ENCODE results near the gene CEACAM6.
"Not testable (repeated sequence)": the region's sequence is repeated elsewhere in the genome, so short reads cannot be mapped to it uniquely, and the experiment has no call there.

Gene CEACAM6

GRCh38 chr19:41774515-41774980 is 19.2 kb downstream of the CEACAM6 start:
- Mint-ChIP-seq H3K4me1 (peaks cover 34% of the 10 kb centered on the region), H3K27me3 (peaks cover 92% of the 10 kb centered on the region), H3K9me3 (no peaks in the 10 kb centered on the region), H3K27ac (no peak overlapping the region), H3K4me3 (no peak overlapping the region)
- ATAC-seq (peak; percentile 91), DNase-seq (peak; percentile 39 to 63)

- Mint-ChIP-seq H3K27ac (no peak overlapping the region), H3K27me3 (peaks cover 96% of the 10 kb centered on the region)
These were observed 21.4 kb downstream of the CEACAM6 start for GRCh38 chr19:41776700-41777099.

GRCh38 chr19:41783612-41784011 is 28.3 kb downstream of the CEACAM6 start:
- no peak for DNase-seq
- H3K27ac Mint-ChIP-seq = no peak overlapping the region
- no peaks in the 10 kb centered on the region for H3K9me3 Mint-ChIP-seq
- H3K27me3 Mint-ChIP-seq = peaks cover 88% of the 10 kb centered on the region
- H3K4me3 Mint-ChIP-seq = no peak overlapping the region
- no peak for ATAC-seq
- H3K4me1 Mint-ChIP-seq = peaks cover 19% of the 10 kb centered on the region

More at GRCh38 chr19:41776700-41777099, 21.4 kb downstream of the CEACAM6 start:
- H3K4me3 Mint-ChIP-seq = no peak overlapping the region
- peaks cover 34% of the 10 kb centered on the region for H3K4me1 Mint-ChIP-seq
- DNase-seq (no peak), ATAC-seq (no peak)
- no peaks in the 10 kb centered on the region for H3K9me3 Mint-ChIP-seq

- Mint-ChIP-seq H3K4me3 (peak overlapping the region in 1 of 2 donors; percentile 0), H3K27me3 (peaks cover 86% of the 10 kb centered on the region), H3K27ac (no peak overlapping the region), H3K9me3 (no peaks in the 10 kb centered on the region), H3K4me1 (peaks cover 19% of the 10 kb centered on the region)
- DNase-seq (no peak), ATAC-seq (no peak)
These were observed 29.0 kb downstream of the CEACAM6 start for GRCh38 chr19:41784312-41784711.

- Mint-ChIP-seq H3K27ac (no peak overlapping the region), H3K4me1 (peaks cover 19% of the 10 kb centered on the region), H3K27me3 (peaks cover 86% of the 10 kb centered on the region), H3K4me3 (peak overlapping the region; percentile 0 to 11), H3K9me3 (no peaks in the 10 kb centered on the region)
- ATAC-seq (no peak), DNase-seq (no peak)
These were observed 29.4 kb downstream of the CEACAM6 start for GRCh38 chr19:41784743-41785142.

GRCh38 chr19:41785653-41786052 is 30.3 kb downstream of the CEACAM6 start:
- Mint-ChIP-seq H3K4me3 (peak overlapping the region in 1 of 2 donors; percentile 9), H3K4me1 (peaks cover 19% of the 10 kb centered on the region), H3K9me3 (no peaks in the 10 kb centered on the region), H3K27ac (no peak overlapping the region), H3K27me3 (peaks cover 82% of the 10 kb centered on the region)
- DNase-seq (peak; percentile 69 to 78), ATAC-seq (peak; percentile 97)

- H3K4me1 Mint-ChIP-seq = peaks cover 19% of the 10 kb centered on the region
- no peaks in the 10 kb centered on the region for H3K9me3 Mint-ChIP-seq
- H3K4me3 Mint-ChIP-seq = no peak overlapping the region
- H3K27ac Mint-ChIP-seq = no peak overlapping the region
- DNase-seq (no peak), ATAC-seq (no peak)
- peaks cover 80% of the 10 kb centered on the region for H3K27me3 Mint-ChIP-seq
These were observed 31.7 kb downstream of the CEACAM6 start for GRCh38 chr19:41787055-41787454.

GRCh38 chr19:41788518-41788917 is 33.2 kb downstream of the CEACAM6 start:
- Mint-ChIP-seq H3K4me1 (peaks cover 19% of the 10 kb centered on the region), H3K27me3 (peaks cover 82% of the 10 kb centered on the region)
- H3K9me3 Mint-ChIP-seq, DNase-seq, H3K27ac Mint-ChIP-seq, H3K4me3 Mint-ChIP-seq, ATAC-seq: not testable (repeated sequence)

GRCh38 chr19:41789053-41789452 is 33.7 kb downstream of the CEACAM6 start:
- not testable (repeated sequence) for H3K4me3 Mint-ChIP-seq, DNase-seq, ATAC-seq, H3K27ac Mint-ChIP-seq, H3K9me3 Mint-ChIP-seq
- H3K27me3 Mint-ChIP-seq = peaks cover 79% of the 10 kb centered on the region
- H3K4me1 Mint-ChIP-seq = peaks cover 19% of the 10 kb centered on the region

GRCh38 chr19:41792513-41793413 is 37.4 kb downstream of the CEACAM6 start:
- Mint-ChIP-seq H3K4me3 (no peak overlapping the region), H3K4me1 (peaks cover 6% of the 10 kb centered on the region), H3K27ac (no peak overlapping the region), H3K27me3 (peaks cover 75% of the 10 kb centered on the region), H3K9me3 (no peaks in the 10 kb centered on the region)
- DNase-seq (peak; percentile 41 to 59), ATAC-seq (peak; percentile 69)

GRCh38 chr19:41793414-41793727 is 38.0 kb downstream of the CEACAM6 start:
- no peak for DNase-seq

GRCh38 chr19:41795031-41795461 is 39.7 kb downstream of the CEACAM6 start:
- no peaks in the 10 kb centered on the region for H3K9me3 Mint-ChIP-seq
- ATAC-seq (peak; percentile 93), DNase-seq (peak; percentile 61 to 63)
- H3K27ac Mint-ChIP-seq = no peak overlapping the region
- peaks cover 6% of the 10 kb centered on the region for H3K4me1 Mint-ChIP-seq
- peaks cover 62% of the 10 kb centered on the region for H3K27me3 Mint-ChIP-seq
- no peak overlapping the region for H3K4me3 Mint-ChIP-seq

More at GRCh38 chr19:41793414-41793727, 38.0 kb downstream of the CEACAM6 start:
- ATAC-seq = no peak
- H3K27ac Mint-ChIP-seq = no peak overlapping the region
- H3K9me3 Mint-ChIP-seq = no peaks in the 10 kb centered on the region
- peaks cover 75% of the 10 kb centered on the region for H3K27me3 Mint-ChIP-seq
- H3K4me3 Mint-ChIP-seq = no peak overlapping the region
- H3K4me1 Mint-ChIP-seq = peaks cover 6% of the 10 kb centered on the region

GRCh38 chr19:41796362-41796761 is 41.0 kb downstream of the CEACAM6 start, which contains the start of gene CEACAM3:
TSS of gene CEACAM3 (plus strand) at chr19:41796587. CDS start at chr19:41796678, 91 bp downstream.
- no peak within 1 kb of the TSS for H3K27ac Mint-ChIP-seq
- peaks cover 59% of the 10 kb centered on the region for H3K27me3 Mint-ChIP-seq
- no peak within 1 kb of the TSS for H3K4me3 Mint-ChIP-seq
- peaks cover 7% of the 10 kb centered on the region for H3K4me1 Mint-ChIP-seq
- H3K9me3 Mint-ChIP-seq = no peaks in the 10 kb centered on the region
- DNase-seq (no peak), ATAC-seq (no peak)

GRCh38 chr19:41796901-41797300 is 41.6 kb downstream of the CEACAM6 start:
- Mint-ChIP-seq H3K27me3 (peaks cover 54% of the 10 kb centered on the region), H3K4me3 (no peak overlapping the region), H3K9me3 (no peaks in the 10 kb centered on the region), H3K27ac (no peak overlapping the region), H3K4me1 (peaks cover 13% of the 10 kb centered on the region)
- no peak for DNase-seq
- no peak for ATAC-seq

GRCh38 chr19:41799444-41800000 is 44.2 kb downstream of the CEACAM6 start:
- ATAC-seq (no peak), DNase-seq (no peak)
- Mint-ChIP-seq H3K4me1 (peaks cover 19% of the 10 kb centered on the region), H3K27me3 (peaks cover 41% of the 10 kb centered on the region), H3K9me3 (no peaks in the 10 kb centered on the region), H3K27ac (no peak overlapping the region), H3K4me3 (no peak overlapping the region)

GRCh38 chr19:41801031-41801430 is 45.7 kb downstream of the CEACAM6 start:
- Mint-ChIP-seq H3K9me3 (no peaks in the 10 kb centered on the region), H3K27me3 (peaks cover 34% of the 10 kb centered on the region), H3K27ac (no peak overlapping the region), H3K4me1 (peaks cover 13% of the 10 kb centered on the region), H3K4me3 (no peak overlapping the region)
- no peak for ATAC-seq
- DNase-seq = no peak

All from stimulated activated naive CD8-positive, alpha-beta T cell treated with anti-CD3 and anti-CD28 coated beads, Interleukin-15, amount 100 ng/mL, for 72 hours (primary cell).